Right lobe of liver (tissue), 6 donors: Measurements from ENCODE around the gene AGTRAP. TPM values are rescaled to one million over a fixed set of nuclear protein-coding genes. Genes with fewer than 3 reads are reported as not detected.

Source experiments
- ATAC-seq, 4 donors: fragments of 200-7000 bp; cut with Tn5 transposase; one replicate each; pipeline ENCODE4 v1.9.1; 2020; ENCODE audit warnings: mild to moderate bottlenecking in 4 of 4, moderate library complexity in 4 of 4
- DNase-seq, 3 donors: peaks; one replicate each; pipeline ENCODE4 v3.0.0-alpha.2; 2020
- H3K27ac ChIP-seq, 3 donors: fragments of 200-600 bp; one replicate each; pipeline ENCODE4 v1.8.0; 2022
- H3K27me3 ChIP-seq, 2 donors: fragments of 200-600 bp; one replicate each; pipeline ENCODE4 v1.8.0; 2022
- H3K36me3 ChIP-seq, 4 donors: fragments of 200-600 bp; sonication (generic) in 1 of 4; one replicate each; pipeline versions ENCODE4 v1.5.1 to v1.8.0; 2017 to 2022; ENCODE audit warnings: control low read depth in 1 of 4
- H3K4me1 ChIP-seq, 4 donors: fragments of 200-600 bp; sonication (generic) in 1 of 4; one replicate each; pipeline versions ENCODE4 v1.5.1 to v1.8.0; 2017 to 2022; ENCODE audit warnings: control low read depth in 1 of 4
- H3K4me3 ChIP-seq, 3 donors: fragments of 200-600 bp; one replicate each; pipeline ENCODE4 v1.8.0; 2022
- H3K9me3 ChIP-seq, 4 donors: fragments of 200-600 bp; sonication (generic) in 1 of 4; one replicate each; pipeline versions ENCODE4 v1.5.1 to v1.8.0; 2017 to 2022; ENCODE audit warnings: control low read depth in 1 of 4
- POLR2A ChIP-seq: fragments of 450-650 bp; IDR thresholded peaks from one replicate; pipeline ENCODE4 v1.6.1; 2017; ENCODE audit warnings: antibody characterized with exemption, mild to moderate bottlenecking
- WGBS: methylation state at CpG from one replicate; pipeline ENCODE4 v1.1.6; 2018; ENCODE audit warnings: low coverage, low lambda C conversion rate; ENCODE audit not compliant: insufficient coverage; ENCODE audit errors: missing lambda C conversion rate; 5-methylcytosine and 5-hydroxymethylcytosine counted together
- intact Hi-C, 2 donors: fragments of 100-400 bp; cut with DNase I; formaldehyde crosslinking; loops; one replicate each; pipeline versions ENCODE4 v1.11.2 to v1.14.1; 2022
- total RNA-seq, 6 experiments: library from RNA; depleted of rRNA in 2 of 6; stranded (reverse); fragments of >200 nt in 2 of 6; fragmentation: NEBNext Ultra II Directional in 3 of 6; extraction: Animal tissue kit (Norgen Biotek cat#: 25700) in 3 of 6; gene quantifications; one replicate each; pipeline versions ENCODE4 v1.1.0 to v1.2.4, GENCODE V29; 2016 to 2023
- TF ChIP-seq, protein P1 (sequence below), 4 donors: fragments of 200-600 bp in 3 of 4; fragments of 450-650 bp in 1 of 4; IDR thresholded peaks; one replicate each; pipeline versions ENCODE4 v1.5.1 to v1.8.0; 2016 to 2022; ENCODE audit warnings: antibody characterized with exemption in 4 of 4, mild to moderate bottlenecking in 2 of 4
- donor health status: DM: no; HTN: yes; CAD: no.
- donor health status: DM: no; HTN: no; CAD: no.
- donor health status: DM: no; HTN: no; CAD: no.
- donor health status: DM: no; HTN: yes; CAD: no.
- donor health status: DM: no; HTN: yes; CAD: no.

Gene AGTRAP
- total RNA-seq, 6 experiments from 2014 or later = 6.4 to 20.5 (median 11.4) TPM

DNA sequence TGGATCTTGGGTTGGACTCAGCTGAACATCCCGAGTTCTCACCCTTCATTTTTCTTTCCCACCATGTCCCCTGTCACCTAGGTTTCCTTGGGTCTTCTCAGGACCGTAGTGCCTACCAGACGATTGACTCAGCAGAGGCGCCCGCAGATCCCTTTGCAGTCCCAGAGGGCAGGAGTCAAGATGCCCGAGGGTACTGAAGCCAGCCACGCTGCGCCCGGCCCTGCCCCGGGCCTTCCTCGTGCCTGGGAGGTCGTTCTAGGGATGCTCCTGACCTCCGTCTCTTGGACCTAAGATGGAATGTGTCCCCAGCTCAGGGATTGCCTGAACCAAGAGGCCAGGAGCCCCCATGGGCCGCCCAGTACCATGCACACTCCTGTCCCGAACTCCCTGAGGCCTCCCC is 14.1 kb downstream of the AGTRAP start:
- no peak overlapping the region for H3K4me3 ChIP-seq
- ATAC-seq (no peak), DNase-seq (no peak)
- no peaks in the 10 kb centered on the region for H3K4me1 ChIP-seq
- TF ChIP-seq, protein P1, sequence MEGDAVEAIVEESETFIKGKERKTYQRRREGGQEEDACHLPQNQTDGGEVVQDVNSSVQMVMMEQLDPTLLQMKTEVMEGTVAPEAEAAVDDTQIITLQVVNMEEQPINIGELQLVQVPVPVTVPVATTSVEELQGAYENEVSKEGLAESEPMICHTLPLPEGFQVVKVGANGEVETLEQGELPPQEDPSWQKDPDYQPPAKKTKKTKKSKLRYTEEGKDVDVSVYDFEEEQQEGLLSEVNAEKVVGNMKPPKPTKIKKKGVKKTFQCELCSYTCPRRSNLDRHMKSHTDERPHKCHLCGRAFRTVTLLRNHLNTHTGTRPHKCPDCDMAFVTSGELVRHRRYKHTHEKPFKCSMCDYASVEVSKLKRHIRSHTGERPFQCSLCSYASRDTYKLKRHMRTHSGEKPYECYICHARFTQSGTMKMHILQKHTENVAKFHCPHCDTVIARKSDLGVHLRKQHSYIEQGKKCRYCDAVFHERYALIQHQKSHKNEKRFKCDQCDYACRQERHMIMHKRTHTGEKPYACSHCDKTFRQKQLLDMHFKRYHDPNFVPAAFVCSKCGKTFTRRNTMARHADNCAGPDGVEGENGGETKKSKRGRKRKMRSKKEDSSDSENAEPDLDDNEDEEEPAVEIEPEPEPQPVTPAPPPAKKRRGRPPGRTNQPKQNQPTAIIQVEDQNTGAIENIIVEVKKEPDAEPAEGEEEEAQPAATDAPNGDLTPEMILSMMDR (IDR thresholded peaks at IDR 0.05) = no peak
- TF ChIP-seq POLR2A = no peak
- WGBS = 86% methylated on average over 1 of the region's 15 CpGs
- no peaks in the 10 kb centered on the region for H3K9me3 ChIP-seq
- peaks cover 0 to 7% (median 2%) of the 10 kb centered on the region in 4 donors for H3K36me3 ChIP-seq
- intact Hi-C loops = no loop called here
- H3K27ac ChIP-seq = no peak overlapping the region
- H3K27me3 ChIP-seq = no peaks in the 10 kb centered on the region

DNA sequence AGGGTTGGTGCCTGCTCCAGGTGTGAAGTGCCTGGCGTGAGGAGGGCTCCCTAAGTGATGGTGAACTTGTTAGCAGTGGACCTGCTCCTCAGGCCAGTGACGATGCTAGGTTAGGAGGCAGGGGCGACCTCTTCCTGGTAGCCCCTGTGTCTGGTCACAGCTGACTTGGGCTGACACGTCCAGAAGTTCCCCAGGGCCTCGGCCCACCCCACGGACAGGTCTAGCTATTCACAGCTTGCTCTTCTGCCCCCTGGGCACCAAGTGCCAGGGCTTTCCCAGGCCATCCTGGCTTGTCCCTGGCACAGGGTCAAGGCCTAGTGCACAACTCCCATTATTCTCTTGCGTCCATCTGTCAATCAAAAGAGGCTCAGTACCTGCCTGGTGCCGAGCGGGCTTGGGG is 15.2 kb downstream of the AGTRAP start:
- no peak for ATAC-seq
- Histone ChIP-seq H3K9me3 (no peaks in the 10 kb centered on the region), H3K36me3 (peaks cover 0 to 7% (median 2%) of the 10 kb centered on the region in 4 donors), H3K27me3 (no peaks in the 10 kb centered on the region), H3K4me1 (no peaks in the 10 kb centered on the region), H3K27ac (no peak overlapping the region), H3K4me3 (no peak overlapping the region)
- 72% methylated on average over 4 of the region's 9 CpGs for WGBS
- intact Hi-C loops = no loop called here
- no peak for DNase-seq
- TF ChIP-seq, protein P1 (IDR thresholded peaks at IDR 0.05) = no peak
- TF ChIP-seq POLR2A = no peak

DNA sequence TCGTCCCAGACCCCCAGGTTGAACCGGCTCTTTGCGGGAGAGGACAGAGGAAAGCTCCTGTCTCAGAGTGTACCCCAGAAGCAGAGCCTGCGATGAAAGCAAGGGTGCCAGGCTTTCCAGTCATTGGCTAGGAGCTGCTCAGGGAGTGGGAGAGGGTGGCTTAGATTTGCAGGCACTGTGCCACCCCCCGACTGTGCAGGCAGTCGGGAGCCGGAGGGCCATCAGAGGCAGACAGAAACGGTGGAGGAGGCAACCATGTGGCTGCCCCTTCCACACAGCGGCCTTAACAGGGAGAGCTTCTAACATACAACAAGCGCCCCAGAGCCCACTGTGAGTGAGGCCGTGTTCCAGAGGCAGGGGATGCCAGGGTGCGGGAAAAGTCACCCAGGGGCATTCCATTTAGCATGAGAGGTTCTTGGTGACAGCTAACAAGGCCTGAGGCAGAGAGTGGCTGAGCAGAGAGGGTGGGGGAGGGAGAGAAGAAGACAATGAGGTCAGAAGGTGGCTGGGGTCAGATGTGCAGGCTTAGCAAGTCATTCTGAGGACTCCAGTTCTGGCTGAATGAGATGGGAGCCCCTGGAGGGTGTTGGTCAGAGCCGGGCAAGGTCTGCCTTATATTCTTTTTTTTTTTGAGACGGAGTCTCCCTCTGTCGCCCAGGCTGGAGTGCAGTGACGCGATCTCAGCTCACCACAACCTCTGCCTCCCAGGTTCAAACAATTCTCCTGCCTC is 16.6 kb downstream of the AGTRAP start:
- Histone ChIP-seq H3K4me3 (no peak overlapping the region), H3K4me1 (no peaks in the 10 kb centered on the region), H3K36me3 (peaks cover 0 to 7% (median 2%) of the 10 kb centered on the region in 4 donors), H3K27me3 (no peaks in the 10 kb centered on the region), H3K9me3 (no peaks in the 10 kb centered on the region), H3K27ac (no peak overlapping the region)
- DNase-seq (no peak), ATAC-seq (no peak)
- intact Hi-C loops = no loop called here
- TF ChIP-seq POLR2A = no peak
- TF ChIP-seq, protein P1 (IDR thresholded peaks at IDR 0.05) = no peak
- WGBS = 36% methylated on average over 8 of the region's 17 CpGs

DNA sequence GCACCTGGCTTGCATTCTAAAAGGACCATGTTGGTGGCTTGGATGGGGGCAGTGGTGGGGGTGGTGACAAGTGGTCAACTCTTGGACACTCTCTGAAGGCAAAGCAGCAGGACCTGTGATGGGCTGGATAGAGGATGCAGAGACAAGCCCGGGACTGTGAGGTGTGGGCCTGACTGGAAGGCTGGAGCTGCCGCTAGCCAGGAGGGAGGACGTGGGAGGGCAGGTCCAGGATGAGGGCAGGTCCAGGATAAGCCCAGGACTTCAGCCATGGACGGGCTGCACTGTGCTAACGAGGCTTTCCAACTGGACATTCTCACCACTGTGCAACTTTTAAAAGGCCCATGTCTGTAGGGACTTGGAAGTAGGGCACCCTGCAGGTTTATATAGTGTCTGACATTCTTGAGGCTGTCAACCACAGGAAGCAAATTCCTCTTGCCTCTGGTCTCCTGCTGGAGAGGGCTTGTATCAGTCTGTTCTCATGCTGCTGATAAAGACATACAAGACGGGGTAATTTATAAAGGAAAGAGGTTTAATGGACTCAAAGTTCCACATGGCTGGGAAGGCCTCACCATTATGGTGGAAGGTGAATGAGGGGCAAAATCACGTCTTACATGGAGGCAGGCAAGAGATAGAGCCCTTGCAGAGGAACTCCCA is 17.7 kb downstream of the AGTRAP start:
- TF ChIP-seq, protein P1 (IDR thresholded peaks at IDR 0.05) = no peak
- no peak for TF ChIP-seq POLR2A
- H3K4me3 ChIP-seq = no peak overlapping the region
- no peak for DNase-seq
- H3K27ac ChIP-seq = no peak overlapping the region
- no peaks in the 10 kb centered on the region for H3K9me3 ChIP-seq
- no peaks in the 10 kb centered on the region for H3K4me1 ChIP-seq
- H3K27me3 ChIP-seq = no peaks in the 10 kb centered on the region
- intact Hi-C loops = no loop called here
- ATAC-seq = no peak
- WGBS = 33% methylated on average over 1 of the region's 7 CpGs
- peaks cover 0 to 7% (median 2%) of the 10 kb centered on the region in 4 donors for H3K36me3 ChIP-seq
